Measurements from ENCODE around the gene CFAP100. TPM values are rescaled to one million over a fixed set of nuclear protein-coding genes. Genes with fewer than 3 reads are reported as not detected.

CFAP100 gene
- total RNA-seq, 4 donors from 2014 or later: 6.1 TPM; not detected in 3

GRCh38 chr3:126474498-126475412 is 80.0 kb downstream of the CFAP100 start:
- 8 to 14% methylated on average over 52 to 57 of the region's 72 CpGs for WGBS, 2 donors
- no peak for DNase-seq (ENCODE audit: low spot score in 2 of 2)
- Histone ChIP-seq H3K36me3 (peaks cover 0 to 24% (median 3%) of the 10 kb centered on the region in 3 donors), H3K4me3 (peak overlapping the region; percentile 64 to 90 (median 87)), H3K4me1 (peaks cover 0 to 51% (median 37%) of the 10 kb centered on the region in 4 donors), H3K27me3 (no peaks in the 10 kb centered on the region), H3K27ac (peak overlapping the region; percentile 88 to 98 (median 92)), H3K9me3 (no peaks in the 10 kb centered on the region)
- no peak for TF ChIP-seq POLR2A (IDR thresholded peaks at IDR 0.05)
- TF ChIP-seq CTCF (IDR thresholded peaks at IDR 0.05): no peak
- peak in 1 of 2 donors; percentile 11 for TF ChIP-seq EP300 (IDR thresholded peaks at IDR 0.05)

- Histone ChIP-seq H3K9me3 (no peaks in the 10 kb centered on the region), H3K27me3 (no peaks in the 10 kb centered on the region), H3K4me3 (peak within 1 kb of the TSS; percentile 65 to 90 (median 87)), H3K36me3 (peaks cover 0 to 16% (median 0%) of the 10 kb centered on the region in 3 donors), H3K27ac (peak within 1 kb of the TSS; percentile 88 to 98 (median 96)), H3K4me1 (peaks cover 0 to 51% (median 37%) of the 10 kb centered on the region in 4 donors)
- WGBS, 2 donors: 0 to 1% methylated on average over 8 to 31 of the region's 112 CpGs
- TF ChIP-seq EP300 (IDR thresholded peaks at IDR 0.05): peak in 1 of 2 donors; percentile 36
- peak; percentile 30 to 72 (median 56) for TF ChIP-seq CTCF (IDR thresholded peaks at IDR 0.05)
- TF ChIP-seq POLR2A (IDR thresholded peaks at IDR 0.05): peak; percentile 90 to 92
- peak; percentile 78 to 90 for DNase-seq (ENCODE audit: low spot score in 2 of 2)
These were observed 80.9 kb downstream of the CFAP100 start, which contains the start of gene ZXDC for GRCh38 chr3:126475413-126476114. Gene ZXDC, minus strand, starts transcription at chr3:126475891. Its CDS starts 26 bp downstream, at chr3:126475865.

DNA sequence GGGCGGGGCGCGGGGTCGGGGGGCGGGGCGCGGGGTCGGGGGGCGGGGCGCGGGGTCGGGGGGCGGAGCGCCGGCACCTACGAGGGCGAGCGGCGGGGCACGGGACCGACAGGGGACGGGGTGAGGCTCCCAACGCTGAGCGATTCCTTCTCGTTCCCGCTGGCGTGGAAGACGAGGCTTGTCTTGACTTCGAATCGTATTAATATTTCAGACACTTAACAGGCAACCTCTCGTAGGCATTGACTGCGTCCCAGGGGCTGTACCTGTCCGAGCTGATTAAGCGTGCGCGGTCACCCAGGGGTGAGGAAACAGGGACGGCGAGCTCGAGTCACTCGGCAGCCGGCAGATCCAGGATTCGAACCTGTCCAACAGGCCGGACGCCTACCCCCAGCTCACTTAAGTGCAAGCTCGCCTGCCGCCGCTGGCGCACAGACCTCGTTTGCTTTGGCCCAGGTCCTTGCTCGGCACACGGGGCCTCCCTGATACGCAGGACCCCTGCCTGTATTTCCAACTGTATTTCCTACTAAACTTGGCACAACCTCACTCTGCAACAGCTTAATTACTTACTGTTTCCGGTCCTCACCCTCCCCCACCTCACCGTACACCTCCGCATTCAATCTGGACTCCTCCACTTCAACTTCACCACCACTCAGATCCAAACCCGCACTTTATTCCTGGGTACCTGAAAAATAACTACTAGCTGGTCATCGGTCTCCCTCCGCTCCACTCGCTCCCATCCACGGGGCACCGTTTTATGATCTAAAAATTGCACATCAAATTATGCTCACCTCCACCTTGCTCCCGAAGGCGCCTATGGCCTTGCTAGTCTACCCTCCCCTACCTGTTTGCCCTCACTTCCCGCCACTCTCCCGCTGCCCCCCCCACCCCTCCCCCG is 81.7 kb downstream of the CFAP100 start:
- Histone ChIP-seq H3K4me3 (peak overlapping the region; percentile 61 to 90 (median 74)), H3K9me3 (no peaks in the 10 kb centered on the region), H3K36me3 (peaks cover 0 to 7% (median 0%) of the 10 kb centered on the region in 3 donors), H3K4me1 (peaks cover 0 to 44% (median 35%) of the 10 kb centered on the region in 4 donors), H3K27me3 (no peaks in the 10 kb centered on the region), H3K27ac (peak overlapping the region; percentile 85 to 98 (median 94))
- WGBS, 2 donors: 20 to 31% methylated on average over 19 to 27 of the region's 66 CpGs
- DNase-seq (ENCODE audit: low spot score in 2 of 2): peak; percentile 47 to 53
- TF ChIP-seq EP300 (IDR thresholded peaks at IDR 0.05) (peak in 1 of 2 donors; percentile 90), CTCF (IDR thresholded peaks at IDR 0.05) (peak in 2 of 5 experiments; percentile 33 to 34), POLR2A (IDR thresholded peaks at IDR 0.05) (peak; percentile 12 to 54)

DNA sequence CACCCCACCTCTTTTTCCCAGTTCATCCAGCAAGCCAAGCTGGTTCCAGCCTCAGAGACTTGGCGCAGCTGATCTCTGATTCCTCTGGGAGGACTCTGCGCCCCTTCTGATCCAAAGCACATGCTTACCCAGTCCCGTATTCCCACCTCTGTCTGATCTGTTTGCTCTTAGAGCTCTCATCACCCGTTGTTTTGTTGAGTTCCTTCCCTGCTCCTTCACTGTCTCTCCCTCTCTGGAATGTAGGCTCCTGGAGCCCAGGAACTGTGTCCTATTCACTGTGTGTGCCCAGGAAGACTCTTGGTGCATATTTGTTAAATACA is 82.3 kb downstream of the CFAP100 start:
- H3K36me3 ChIP-seq: peaks cover 0 to 1% (median 0%) of the 10 kb centered on the region in 3 donors
- H3K27me3 ChIP-seq: no peaks in the 10 kb centered on the region
- TF ChIP-seq CTCF (IDR thresholded peaks at IDR 0.05): no peak
- TF ChIP-seq EP300 (IDR thresholded peaks at IDR 0.05): no peak
- TF ChIP-seq POLR2A (IDR thresholded peaks at IDR 0.05): no peak
- no peak overlapping the region for H3K4me3 ChIP-seq
- no peak for DNase-seq (ENCODE audit: low spot score in 2 of 2)
- no peaks in the 10 kb centered on the region for H3K9me3 ChIP-seq
- H3K27ac ChIP-seq: peak overlapping the region in 2 of 4 donors; percentile 97 to 98
- peaks cover 0 to 38% (median 29%) of the 10 kb centered on the region in 4 donors for H3K4me1 ChIP-seq
- 30 to 35% methylated on average over 4 of the region's 4 CpGs for WGBS, 2 donors

All from tibial nerve (tissue), 4 donors.